PC-3 (cell line): Measurements from ENCODE around the gene ST6GALNAC4. TPM values are rescaled to one million over a fixed set of nuclear protein-coding genes. Genes with fewer than 3 reads are reported as not detected.
A peak's percentile ranks its signal among the peaks of the same experiment; 100 is the strongest.

ENCODE experiments used
- ATAC-seq: fragments of 200-7000 bp; cut with Tn5 transposase; 2 replicates; pipeline ENCODE4 v1.9.1; 2020; ENCODE audit warnings: mild to moderate bottlenecking, moderate library complexity
- BruUV-seq: library from RNA; stranded (reverse); fragments of 400-500 nt; replicated peaks from 2 replicates; lab custom pipeline; 2021; lab: Mats Ljungman, UMichigan
- CTCF ChIA-PET: fragments of 300-600 bp; sonication (Branson Sonifier 250); formaldehyde crosslinking; loops from one replicate; lab custom pipeline; 2022; ENCODE audit warnings: antibody characterized with exemption; lab: Charles Lee
- POLR2A ChIA-PET: fragments of 300-600 bp; sonication (Branson Sonifier 250); formaldehyde crosslinking; loops from one replicate; lab custom pipeline; 2022; ENCODE audit warnings: antibody characterized with exemption; ENCODE audit not compliant: unreplicated experiment; lab: Charles Lee
- DNase-seq: peaks from one replicate; pipeline ENCODE4 v3.0.0-alpha.2; 2015
- H2AFZ ChIP-seq: fragments of 300-600 bp; sonication (generic); 2 replicates; pipeline ENCODE4 v1.6.0; 2016; ENCODE audit warnings: antibody characterized with exemption, low read length
- H3F3A ChIP-seq: fragments of 300-600 bp; sonication (generic); one replicate; pipeline ENCODE4 v1.6.0; 2017; ENCODE audit warnings: antibody characterized with exemption, low read length, control low read depth, mild to moderate bottlenecking; ENCODE audit not compliant: unreplicated experiment
- H3K27ac ChIP-seq: fragments of 300-600 bp; sonication (generic); 2 replicates; pipeline ENCODE4 v1.5.1; 2016; ENCODE audit warnings: mild to moderate bottlenecking, low read length
- H3K27me3 ChIP-seq: fragments of 300-600 bp; sonication (generic); 2 replicates; pipeline ENCODE4 v1.6.1; 2016; ENCODE audit warnings: low read length, mixed read lengths
- H3K36me3 ChIP-seq: fragments of 300-600 bp; sonication (generic); 2 replicates; pipeline ENCODE4 v1.6.1; 2016; ENCODE audit warnings: low read depth, mixed run types, low read length, mixed read lengths
- H3K4me1 ChIP-seq: fragments of 300-600 bp; sonication (generic); 2 replicates; pipeline ENCODE4 v1.5.1; 2016; ENCODE audit warnings: low read length; ENCODE audit not compliant: insufficient read depth
- H3K4me2 ChIP-seq: fragments of 300-600 bp; sonication (generic); 2 replicates; pipeline ENCODE4 v1.6.0; 2016; ENCODE audit warnings: low read length
- H3K4me3 ChIP-seq: fragments of 300-600 bp; sonication (generic); 2 replicates; pipeline ENCODE4 v1.5.1; 2016; ENCODE audit warnings: mild to moderate bottlenecking, low read length, mixed read lengths
- H3K79me2 ChIP-seq: fragments of 300-600 bp; sonication (generic); 2 replicates; pipeline ENCODE4 v1.6.1; 2017; ENCODE audit warnings: low read length, mixed read lengths
- H3K9ac ChIP-seq: fragments of 300-600 bp; sonication (generic); 2 replicates; pipeline ENCODE4 v1.6.0; 2016; ENCODE audit warnings: mild to moderate bottlenecking, low read length
- H3K9me2 ChIP-seq: fragments of 300-600 bp; sonication (generic); replicated peaks from 2 replicates; pipeline ENCODE4 v1.6.1; 2016; ENCODE audit warnings: mixed run types, low read length, mixed read lengths
- H3K9me3 ChIP-seq: fragments of 300-600 bp; sonication (generic); 2 replicates; pipeline ENCODE4 v1.6.1; 2016; ENCODE audit warnings: low read length, mixed read lengths
- H4K20me1 ChIP-seq: fragments of 300-600 bp; sonication (generic); 2 replicates; pipeline ENCODE4 v1.6.1; 2016; ENCODE audit warnings: low read length, mixed read lengths
- CTCF ChIP-seq: fragments of 300-600 bp; sonication (generic); conservative IDR thresholded peaks from 2 replicates; pipeline ENCODE4 v1.5.1; 2017; ENCODE audit warnings: antibody characterized with exemption, low read depth, mild to moderate bottlenecking, low read length
- EZH2 ChIP-seq: fragments of 300-600 bp; sonication (generic); IDR thresholded peaks from one replicate; pipeline ENCODE4 v1.6.1; 2017; ENCODE audit warnings: antibody characterized with exemption, mild to moderate bottlenecking, low read length; ENCODE audit not compliant: unreplicated experiment
- EZH2phosphoT487 ChIP-seq: fragments of 300-600 bp; sonication (generic); IDR thresholded peaks from 2 replicates; pipeline ENCODE4 v1.6.1; 2018; ENCODE audit warnings: mild to moderate bottlenecking, antibody characterized with exemption, low read length, borderline replicate concordance
- intact Hi-C: fragments of 100-400 bp; cut with micrococcal nuclease; formaldehyde crosslinking; loops from 2 replicates; pipeline ENCODE4 v1.9.0; 2023
- total RNA-seq: library from RNA; depleted of rRNA; stranded (reverse); fragments of >200 nt; gene quantifications from 2 replicates; pipeline ENCODE4 v1.2.3, GENCODE V29; 2014

ST6GALNAC4 gene
- total RNA-seq, 1 experiment from 2014 or later = 26.9 TPM

- DNase-seq (no peak), ATAC-seq (no peak)
- H3K79me2 ChIP-seq = no peaks in the 10 kb centered on the region
- BruUV-seq = no TSS peak
- POLR2A ChIA-PET = no interaction called here
- H3K27ac ChIP-seq = no peak overlapping the region
- no peaks in the 10 kb centered on the region for H3K9me2 ChIP-seq
- no peaks in the 10 kb centered on the region for H3F3A ChIP-seq
- no peak overlapping the region for H3K4me2 ChIP-seq
- no peaks in the 10 kb centered on the region for H4K20me1 ChIP-seq
- peaks cover 5% of the 10 kb centered on the region; the same call in 1 of the 2 replicates for H3K4me1 ChIP-seq
- no peak for TF ChIP-seq CTCF
- H2AFZ ChIP-seq = no peak overlapping the region
- no peaks in the 10 kb centered on the region for H3K9me3 ChIP-seq
- H3K27me3 ChIP-seq = no peaks in the 10 kb centered on the region
- H3K36me3 ChIP-seq = no peaks in the 10 kb centered on the region
- intact Hi-C loops = no loop called here
- no peak overlapping the region for H3K4me3 ChIP-seq
- H3K9ac ChIP-seq = no peak overlapping the region
- CTCF ChIA-PET = no interaction called here
Observed at GRCh38 chr9:127903557-127904475, 13.0 kb downstream of the ST6GALNAC4 start.

- Histone ChIP-seq H3K36me3 (peaks cover 20% of the 10 kb centered on the region), H3K27me3 (no peaks in the 10 kb centered on the region), H3K9ac (peak within 1 kb of the TSS; percentile 65), H3K9me3 (no peaks in the 10 kb centered on the region), H3K4me3 (peak within 1 kb of the TSS; percentile 84), H2AFZ (peak within 1 kb of the TSS; percentile 88), H3K27ac (no peak within 1 kb of the TSS), H3K79me2 (no peaks in the 10 kb centered on the region), H3F3A (no peaks in the 10 kb centered on the region), H4K20me1 (no peaks in the 10 kb centered on the region), H3K4me1 (peaks cover 5% of the 10 kb centered on the region; the same call in 1 of the 2 replicates), H3K9me2 (no peaks in the 10 kb centered on the region), H3K4me2 (peak within 1 kb of the TSS; percentile 94)
- ChIA-PET CTCF (no interaction called here), POLR2A (interaction anchor here (0.6 kb wide), 1 partner anchor 11 kb away, joined by 3 read pairs; no protein-coding TSS in a partner anchor)
- TF ChIP-seq EZH2phosphoT487 (no peak), CTCF (no peak), EZH2 (no peak)
- ATAC-seq (peak; percentile 84), DNase-seq (peak; percentile 68)
- no TSS peak for BruUV-seq
- intact Hi-C loops = no loop called here
Observed at GRCh38 chr9:127899128-127899943, 17.5 kb downstream of the ST6GALNAC4 start, which contains the start of gene ST6GALNAC6. Gene ST6GALNAC6 (minus strand): TSS chr9:127899603. CDS start chr9:127897981, 1,622 bp downstream.
